SK-N-SH (cell line): ENCODE data around the gene NOG. TPM values are rescaled to one million over a fixed set of nuclear protein-coding genes. Genes with fewer than 3 reads are reported as not detected.

Experiments used
- CTCF ChIA-PET: fragments of 300-600, 350-600 bp; formaldehyde crosslinking; extraction: SDS; loops from one replicate; lab custom pipeline; 2021; lab: Yijun Ruan, JAX
- POLR2A ChIA-PET: fragments of 350-600 bp; sonication (Branson Sonifier 250); formaldehyde crosslinking; extraction: SDS; loops from one replicate; lab custom pipeline; 2020; ENCODE audit warnings: antibody characterized with exemption, inconsistent platforms; lab: Yijun Ruan, JAX
- DNase-seq: peaks from one replicate; pipeline ENCODE4 v3.0.0; 2012
- H2AFZ ChIP-seq: fragments of 200-600 bp; sonication (generic); 2 replicates; pipeline ENCODE4 v1.8.1; 2016; ENCODE audit warnings: antibody characterized with exemption, mild to moderate bottlenecking, low read depth
- H3F3A ChIP-seq: fragments of 200-600 bp; sonication (generic); replicated peaks from 2 replicates; pipeline ENCODE3; 2016; ENCODE audit warnings: antibody characterized with exemption, mild to moderate bottlenecking; ENCODE audit not compliant: insufficient read depth
- H3K27ac ChIP-seq, 2 experiments: fragments of 200-500 bp in 1 of 2; fragments of 200-600 bp in 1 of 2; sonication (Bioruptor generic) in 1 of 2; sonication (generic), shearing (Covaris generic) in 1 of 2; 2 replicates each; pipeline versions ENCODE4 v1.5.1 to v1.6.1; 2014 to 2016; ENCODE audit warnings: low read depth in 2 of 2, inconsistent platforms in 1 of 2, low read length in 1 of 2, mild to moderate bottlenecking in 1 of 2, mixed read lengths in 1 of 2
- H3K27me3 ChIP-seq: fragments of 200-600 bp; sonication (generic), shearing (Covaris generic); 2 replicates; pipeline ENCODE4 v1.6.1; 2016; ENCODE audit warnings: mixed run types; ENCODE audit not compliant: insufficient read depth
- H3K36me3 ChIP-seq, 2 experiments: fragments of 200-500 bp in 1 of 2; fragments of 200-600 bp in 1 of 2; sonication (Bioruptor generic) in 1 of 2; sonication (generic) in 1 of 2; replicated peaks in 1 of 2; 2 replicates each; pipeline versions ENCODE3 to v1.5.1; 2014 to 2016; ENCODE audit warnings: low read length in 1 of 2, mild to moderate bottlenecking in 1 of 2; ENCODE audit not compliant: insufficient read depth in 2 of 2, control insufficient read depth in 1 of 2
- H3K4me1 ChIP-seq, 2 experiments: fragments of 200-500 bp in 1 of 2; fragments of 200-600 bp in 1 of 2; sonication (Bioruptor generic) in 1 of 2; sonication (generic), shearing (Covaris generic) in 1 of 2; 2 replicates each; pipeline versions ENCODE4 v1.5.1 to v1.6.1; 2014 to 2016; ENCODE audit warnings: low read depth in 1 of 2, low read length in 1 of 2, mixed run types in 1 of 2; ENCODE audit not compliant: insufficient read depth in 2 of 2, control insufficient read depth in 1 of 2
- H3K4me2 ChIP-seq: fragments of 200-600 bp; sonication (generic), shearing (Covaris generic); 2 replicates; pipeline ENCODE4 v1.6.1; 2017; ENCODE audit warnings: mixed run types
- H3K4me3 ChIP-seq, 2 experiments: fragments of 200-500 bp in 1 of 2; fragments of 200-600 bp in 1 of 2; sonication (Bioruptor generic) in 1 of 2; sonication (generic), shearing (Covaris generic) in 1 of 2; 2 replicates each; pipeline versions ENCODE4 v1.5.1 to v1.8.1; 2014 to 2016; ENCODE audit warnings: low read depth in 2 of 2, inconsistent platforms in 1 of 2, low read length in 1 of 2, mild to moderate bottlenecking in 1 of 2, mixed read lengths in 1 of 2, moderate library complexity in 1 of 2
- H3K79me2 ChIP-seq: fragments of 200-600 bp; sonication (generic); 2 replicates; pipeline ENCODE4 v1.8.1; 2017; ENCODE audit warnings: mild to moderate bottlenecking; ENCODE audit not compliant: insufficient read depth
- H3K9ac ChIP-seq: fragments of 200-600 bp; sonication (generic); 2 replicates; pipeline ENCODE4 v1.6.1; 2017; ENCODE audit warnings: mixed run types
- H3K9me2 ChIP-seq: fragments of 200-600 bp; sonication (generic); 2 replicates; pipeline ENCODE4 v1.6.1; 2017; ENCODE audit warnings: mixed run types
- H3K9me3 ChIP-seq: fragments of 200-600 bp; sonication (generic); 2 replicates; pipeline ENCODE4 v1.6.1; 2017; ENCODE audit warnings: mixed run types, mild to moderate bottlenecking, moderate library complexity
- H4K20me1 ChIP-seq: fragments of 200-600 bp; sonication (generic); 2 replicates; pipeline ENCODE4 v1.6.1; 2017; ENCODE audit warnings: mild to moderate bottlenecking, mixed run types; ENCODE audit not compliant: insufficient read depth
- EP300 ChIP-seq, 2 experiments: IDR thresholded peaks; 2 replicates each; pipeline versions ENCODE4 v1.4.0 to v1.6.1; 2012; ENCODE audit warnings: borderline replicate concordance in 1 of 2, low read depth in 1 of 2, low read length in 1 of 2
- EZH2phosphoT487 ChIP-seq: fragments of 200-600 bp; sonication (generic); IDR thresholded peaks from 2 replicates; pipeline ENCODE4 v1.6.1; 2017; ENCODE audit warnings: low read depth, mixed run types, mild to moderate bottlenecking, antibody characterized with exemption, moderate library complexity, borderline replicate concordance
- FOSL2 ChIP-seq: IDR thresholded peaks from 2 replicates; pipeline ENCODE4 v1.4.0; 2012; ENCODE audit warnings: low read depth, mild to moderate bottlenecking, moderate library complexity, borderline replicate concordance
- FOXJ3 ChIP-seq: sonication (generic); formaldehyde crosslinking; IDR thresholded peaks from 2 replicates; pipeline ENCODE4 v1.5.1; 2020; ENCODE audit warnings: mild to moderate bottlenecking, missing genetic modification reagents
- FOXM1 ChIP-seq: IDR thresholded peaks from 2 replicates; pipeline ENCODE4 v1.4.0; 2012; ENCODE audit warnings: low read depth, mild to moderate bottlenecking
- GATA2 ChIP-seq: sonication (generic); formaldehyde crosslinking; IDR thresholded peaks from 2 replicates; pipeline ENCODE4 v1.5.0; 2020; ENCODE audit warnings: mild to moderate bottlenecking, missing genetic modification reagents
- MEF2A ChIP-seq: IDR thresholded peaks from 2 replicates; pipeline ENCODE4 v1.4.0; 2012; ENCODE audit warnings: low read depth, borderline replicate concordance
- NRF1 ChIP-seq: IDR thresholded peaks from 2 replicates; pipeline ENCODE4 v1.6.1; 2012; ENCODE audit warnings: low read depth, mild to moderate bottlenecking, low read length
- RCOR1 ChIP-seq: fragments of 150-350 bp; IDR thresholded peaks from 2 replicates; pipeline ENCODE4 v1.6.1; 2017; ENCODE audit warnings: antibody characterized with exemption, low read length
- RXRA ChIP-seq: IDR thresholded peaks from 2 replicates; pipeline ENCODE4 v1.4.0; 2012; ENCODE audit warnings: low read depth, mild to moderate bottlenecking, borderline replicate concordance
- SIN3A ChIP-seq: IDR thresholded peaks from 2 replicates; pipeline ENCODE4 v1.6.1; 2012; ENCODE audit warnings: low read depth, mild to moderate bottlenecking, low read length, moderate library complexity, borderline replicate concordance
- SMC3 ChIP-seq: IDR thresholded peaks from 2 replicates; pipeline ENCODE4 v1.6.1; 2012; ENCODE audit warnings: low read depth, low read length, improper control_type of control experiment
- TAF1 ChIP-seq: IDR thresholded peaks from 2 replicates; pipeline ENCODE4 v1.6.1; 2012; ENCODE audit warnings: low read depth, mild to moderate bottlenecking, low read length, moderate library complexity, borderline replicate concordance
- whole genome bisulfite sequencing: methylation state at CpG from one replicate; pipeline ENCODE4 v1.1.6; 2017; ENCODE audit warnings: low lambda C conversion rate; 5-methylcytosine and 5-hydroxymethylcytosine counted together
- polyA plus RNA-seq, 3 experiments: library from polyadenylated mRNA; depleted of rRNA; stranded (reverse); fragments of >200 nt; gene quantifications; 2 replicates each; pipeline ENCODE4 v1.2.3, GENCODE V29; 2012
- TF ChIP-seq, protein P1 (sequence below): IDR thresholded peaks from 2 replicates; pipeline ENCODE4 v1.6.1; 2012; ENCODE audit warnings: mild to moderate bottlenecking, low read depth, low read length, moderate library complexity
- TF ChIP-seq, protein P2 (sequence below): IDR thresholded peaks from 2 replicates; pipeline ENCODE4 v1.4.0; 2012; ENCODE audit warnings: low read depth
- TF ChIP-seq, protein P3 (sequence below): fragments of 150-350 bp; IDR thresholded peaks from 2 replicates; pipeline ENCODE4 v1.6.1; 2017; ENCODE audit warnings: antibody characterized with exemption, low read length, low read depth, borderline replicate concordance
- TF ChIP-seq, protein P4 (sequence below): IDR thresholded peaks from 2 replicates; pipeline ENCODE4 v1.4.0; 2012; ENCODE audit warnings: low read depth, borderline replicate concordance
- TF ChIP-seq, protein P5 (sequence below): IDR thresholded peaks from 2 replicates; pipeline ENCODE4; 2012

NOG gene
- polyA plus RNA-seq, 1 of the 3 experiments (the other 2 are of a cell fraction): 3.1 TPM

DNA sequence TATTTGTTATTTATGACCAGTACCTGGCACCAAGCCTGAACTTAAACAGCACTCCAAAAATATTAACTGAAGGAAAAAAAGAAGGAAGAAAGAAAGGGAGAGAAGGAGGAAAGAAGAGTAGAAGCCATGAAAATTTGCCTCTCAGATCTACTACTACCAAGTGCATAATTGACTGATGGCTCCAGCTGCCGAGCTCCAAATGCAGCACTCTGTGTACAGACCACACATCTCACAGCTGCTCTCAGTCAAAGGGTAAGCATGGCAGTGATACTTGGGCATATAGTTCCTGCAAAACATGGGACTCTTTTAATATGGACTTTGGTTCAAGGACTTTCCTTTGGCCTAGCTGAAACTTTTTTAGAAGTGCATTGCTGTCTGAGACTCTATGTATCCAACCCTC, 44.0 kb upstream of the NOG start:
- WGBS: 4% methylated on average over 1 of the region's 1 CpG
- H3K9me2 ChIP-seq: no peaks in the 10 kb centered on the region
- H3K27me3 ChIP-seq: peaks cover 9% of the 10 kb centered on the region
- POLR2A ChIA-PET: no interaction called here
- no peak overlapping the region for H3K27ac ChIP-seq
- H3K79me2 ChIP-seq: no peaks in the 10 kb centered on the region
- no peaks in the 10 kb centered on the region for H3K36me3 ChIP-seq
- H3K9ac ChIP-seq: no peak overlapping the region
- H2AFZ ChIP-seq: no peak overlapping the region
- CTCF ChIA-PET: no interaction called here
- no peak for DNase-seq
- H4K20me1 ChIP-seq: no peaks in the 10 kb centered on the region
- TF ChIP-seq RXRA (no peak), RCOR1 (no peak), EP300 (IDR thresholded peaks at IDR 0.05; ENCODE audit: borderline replicate concordance in 1 of 2, low read depth in 1 of 2, low read length in 1 of 2) (no peak), SMC3 (no peak), SIN3A (no peak), EZH2phosphoT487 (no peak), FOSL2 (no peak)
- TF ChIP-seq, protein P1, sequence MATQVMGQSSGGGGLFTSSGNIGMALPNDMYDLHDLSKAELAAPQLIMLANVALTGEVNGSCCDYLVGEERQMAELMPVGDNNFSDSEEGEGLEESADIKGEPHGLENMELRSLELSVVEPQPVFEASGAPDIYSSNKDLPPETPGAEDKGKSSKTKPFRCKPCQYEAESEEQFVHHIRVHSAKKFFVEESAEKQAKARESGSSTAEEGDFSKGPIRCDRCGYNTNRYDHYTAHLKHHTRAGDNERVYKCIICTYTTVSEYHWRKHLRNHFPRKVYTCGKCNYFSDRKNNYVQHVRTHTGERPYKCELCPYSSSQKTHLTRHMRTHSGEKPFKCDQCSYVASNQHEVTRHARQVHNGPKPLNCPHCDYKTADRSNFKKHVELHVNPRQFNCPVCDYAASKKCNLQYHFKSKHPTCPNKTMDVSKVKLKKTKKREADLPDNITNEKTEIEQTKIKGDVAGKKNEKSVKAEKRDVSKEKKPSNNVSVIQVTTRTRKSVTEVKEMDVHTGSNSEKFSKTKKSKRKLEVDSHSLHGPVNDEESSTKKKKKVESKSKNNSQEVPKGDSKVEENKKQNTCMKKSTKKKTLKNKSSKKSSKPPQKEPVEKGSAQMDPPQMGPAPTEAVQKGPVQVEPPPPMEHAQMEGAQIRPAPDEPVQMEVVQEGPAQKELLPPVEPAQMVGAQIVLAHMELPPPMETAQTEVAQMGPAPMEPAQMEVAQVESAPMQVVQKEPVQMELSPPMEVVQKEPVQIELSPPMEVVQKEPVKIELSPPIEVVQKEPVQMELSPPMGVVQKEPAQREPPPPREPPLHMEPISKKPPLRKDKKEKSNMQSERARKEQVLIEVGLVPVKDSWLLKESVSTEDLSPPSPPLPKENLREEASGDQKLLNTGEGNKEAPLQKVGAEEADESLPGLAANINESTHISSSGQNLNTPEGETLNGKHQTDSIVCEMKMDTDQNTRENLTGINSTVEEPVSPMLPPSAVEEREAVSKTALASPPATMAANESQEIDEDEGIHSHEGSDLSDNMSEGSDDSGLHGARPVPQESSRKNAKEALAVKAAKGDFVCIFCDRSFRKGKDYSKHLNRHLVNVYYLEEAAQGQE: no peak
- TF ChIP-seq, protein P2, sequence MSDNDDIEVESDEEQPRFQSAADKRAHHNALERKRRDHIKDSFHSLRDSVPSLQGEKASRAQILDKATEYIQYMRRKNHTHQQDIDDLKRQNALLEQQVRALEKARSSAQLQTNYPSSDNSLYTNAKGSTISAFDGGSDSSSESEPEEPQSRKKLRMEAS: no peak
- TF ChIP-seq, protein P3, sequence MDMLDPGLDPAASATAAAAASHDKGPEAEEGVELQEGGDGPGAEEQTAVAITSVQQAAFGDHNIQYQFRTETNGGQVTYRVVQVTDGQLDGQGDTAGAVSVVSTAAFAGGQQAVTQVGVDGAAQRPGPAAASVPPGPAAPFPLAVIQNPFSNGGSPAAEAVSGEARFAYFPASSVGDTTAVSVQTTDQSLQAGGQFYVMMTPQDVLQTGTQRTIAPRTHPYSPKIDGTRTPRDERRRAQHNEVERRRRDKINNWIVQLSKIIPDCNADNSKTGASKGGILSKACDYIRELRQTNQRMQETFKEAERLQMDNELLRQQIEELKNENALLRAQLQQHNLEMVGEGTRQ: no peak
- no peaks in the 10 kb centered on the region for H3F3A ChIP-seq
- H3K4me3 ChIP-seq: no peak overlapping the region
- H3K4me2 ChIP-seq: no peak overlapping the region
- no peaks in the 10 kb centered on the region for H3K4me1 ChIP-seq
- no peaks in the 10 kb centered on the region for H3K9me3 ChIP-seq

DNA sequence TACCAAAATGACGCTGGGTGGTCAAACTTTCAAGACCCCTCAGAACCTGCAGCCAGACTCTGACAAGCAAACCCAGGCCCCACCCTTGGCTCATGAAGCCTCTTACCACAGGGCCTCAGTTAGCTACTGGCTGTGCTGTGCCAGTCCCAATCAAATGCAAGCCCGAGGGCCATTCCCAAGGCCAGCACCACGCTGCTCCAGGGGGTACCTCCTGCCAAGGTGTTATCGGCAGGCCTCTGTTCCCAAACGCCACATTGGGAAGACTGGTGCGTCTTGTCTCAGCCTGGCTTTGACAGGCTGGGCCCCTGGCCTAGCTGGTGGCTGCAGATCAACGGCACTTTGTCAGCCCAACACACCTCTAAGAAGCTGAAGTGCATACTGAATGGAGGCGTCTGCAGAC, 35.8 kb upstream of the NOG start:
- Histone ChIP-seq H4K20me1 (no peaks in the 10 kb centered on the region), H3F3A (no peaks in the 10 kb centered on the region), H3K4me1 (no peaks in the 10 kb centered on the region), H2AFZ (no peak overlapping the region), H3K36me3 (no peaks in the 10 kb centered on the region), H3K4me3 (no peak overlapping the region), H3K27ac (no peak overlapping the region), H3K79me2 (no peaks in the 10 kb centered on the region), H3K4me2 (no peak overlapping the region), H3K9me3 (no peaks in the 10 kb centered on the region), H3K9ac (no peak overlapping the region), H3K9me2 (no peaks in the 10 kb centered on the region), H3K27me3 (peaks cover 11% of the 10 kb centered on the region)
- 20% methylated on average over 8 of the region's 8 CpGs for WGBS
- ChIA-PET POLR2A (no interaction called here), CTCF (no interaction called here)
- no peak for DNase-seq
- TF ChIP-seq, protein P4, sequence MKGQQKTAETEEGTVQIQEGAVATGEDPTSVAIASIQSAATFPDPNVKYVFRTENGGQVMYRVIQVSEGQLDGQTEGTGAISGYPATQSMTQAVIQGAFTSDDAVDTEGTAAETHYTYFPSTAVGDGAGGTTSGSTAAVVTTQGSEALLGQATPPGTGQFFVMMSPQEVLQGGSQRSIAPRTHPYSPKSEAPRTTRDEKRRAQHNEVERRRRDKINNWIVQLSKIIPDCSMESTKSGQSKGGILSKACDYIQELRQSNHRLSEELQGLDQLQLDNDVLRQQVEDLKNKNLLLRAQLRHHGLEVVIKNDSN: no peak
- TF ChIP-seq, protein P5, sequence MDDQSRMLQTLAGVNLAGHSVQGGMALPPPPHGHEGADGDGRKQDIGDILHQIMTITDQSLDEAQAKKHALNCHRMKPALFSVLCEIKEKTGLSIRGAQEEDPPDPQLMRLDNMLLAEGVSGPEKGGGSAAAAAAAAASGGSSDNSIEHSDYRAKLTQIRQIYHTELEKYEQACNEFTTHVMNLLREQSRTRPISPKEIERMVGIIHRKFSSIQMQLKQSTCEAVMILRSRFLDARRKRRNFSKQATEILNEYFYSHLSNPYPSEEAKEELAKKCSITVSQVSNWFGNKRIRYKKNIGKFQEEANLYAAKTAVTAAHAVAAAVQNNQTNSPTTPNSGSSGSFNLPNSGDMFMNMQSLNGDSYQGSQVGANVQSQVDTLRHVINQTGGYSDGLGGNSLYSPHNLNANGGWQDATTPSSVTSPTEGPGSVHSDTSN: no peak
- TF ChIP-seq NRF1: no peak
- TF ChIP-seq MEF2A: no peak
- no peak for TF ChIP-seq FOXJ3
- no peak for TF ChIP-seq TAF1
- TF ChIP-seq FOXM1: no peak
- TF ChIP-seq, protein P1: no peak
- TF ChIP-seq RXRA: no peak
- no peak for TF ChIP-seq GATA2 (CRISPR knock-in tag)
